IgD-negative memory B cell (primary cell): ENCODE results near the gene MYOF. TPM values are rescaled to one million over a fixed set of nuclear protein-coding genes. Genes with fewer than 3 reads are reported as not detected.

ENCODE experiments used
- H3K27ac Mint-ChIP-seq, 3 donors: one replicate each; pipeline ENCODE4 v1.8.0; 2020 to 2022; ENCODE audit warnings: mild to moderate bottlenecking in 3 of 3, mixed read lengths in 3 of 3, moderate library complexity in 1 of 3
- H3K27me3 Mint-ChIP-seq: one replicate; pipeline ENCODE4 v1.8.0; 2021; ENCODE audit warnings: mixed read lengths
- H3K36me3 Mint-ChIP-seq: one replicate; pipeline ENCODE4 v1.8.0; 2020; ENCODE audit warnings: mild to moderate bottlenecking, mixed read lengths
- H3K4me1 Mint-ChIP-seq, 3 donors: one replicate each; pipeline ENCODE4 v1.8.0; 2020 to 2022; ENCODE audit warnings: mixed read lengths in 3 of 3, mild to moderate bottlenecking in 1 of 3
- H3K4me3 Mint-ChIP-seq, 4 donors: one replicate each; pipeline ENCODE4 v1.8.0; 2020 to 2022; ENCODE audit warnings: mild to moderate bottlenecking in 4 of 4, mixed read lengths in 4 of 4, moderate library complexity in 3 of 4
- H3K9me3 Mint-ChIP-seq, 3 donors: one replicate each; pipeline ENCODE4 v1.8.0; 2020 to 2021; ENCODE audit warnings: mixed read lengths in 3 of 3, mild to moderate bottlenecking in 1 of 3
- polyA plus RNA-seq: library from polyadenylated mRNA; unstranded; fragments of 300-500 nt; fragmentation: Illumina TruSeq; gene quantifications from one replicate; pipeline ENCODE4 v1.2.3, GENCODE V29; 2021

Gene MYOF
- polyA plus RNA-seq, 1 donor from 2014 or later = not detected

DNA sequence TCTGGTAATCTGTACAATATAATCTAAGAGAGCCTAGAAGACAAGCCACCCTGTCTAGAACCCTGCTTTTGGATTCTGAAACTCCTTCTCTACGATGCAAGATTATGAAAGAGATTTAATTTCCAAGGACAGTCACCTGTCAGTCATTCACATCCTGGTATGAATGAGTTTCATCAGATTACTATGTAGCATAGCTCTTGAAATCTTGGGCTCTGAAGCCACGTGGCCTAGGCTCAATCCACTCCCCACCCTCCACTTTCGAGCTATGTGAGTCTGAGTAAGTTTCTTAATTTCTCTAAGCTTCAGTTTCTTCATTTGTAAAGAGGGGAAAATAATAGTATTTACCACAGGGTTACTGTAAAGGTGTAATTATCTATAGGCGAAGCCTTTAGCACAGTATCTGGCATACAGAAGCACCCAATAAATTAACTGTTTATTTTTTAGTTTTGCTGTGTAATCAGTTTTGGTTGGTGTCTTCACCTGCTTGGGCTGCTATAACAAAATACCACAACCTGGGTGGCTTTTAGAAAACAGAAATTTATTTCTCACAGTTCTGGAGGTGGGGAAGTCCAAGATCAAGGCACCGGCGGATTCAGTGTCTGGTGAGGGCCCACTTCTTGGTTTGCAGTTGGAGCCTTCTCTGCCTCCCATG, 71.3 kb downstream of the MYOF start:
- peaks cover 0 to 1% (median 0%) of the 10 kb centered on the region in 3 donors for H3K9me3 Mint-ChIP-seq
- H3K27me3 Mint-ChIP-seq = peaks cover 1% of the 10 kb centered on the region
- no peak overlapping the region for H3K4me3 Mint-ChIP-seq
- no peak overlapping the region for H3K27ac Mint-ChIP-seq
- H3K4me1 Mint-ChIP-seq = peaks cover 3 to 13% (median 6%) of the 10 kb centered on the region in 3 donors
- peaks cover 3% of the 10 kb centered on the region for H3K36me3 Mint-ChIP-seq

DNA sequence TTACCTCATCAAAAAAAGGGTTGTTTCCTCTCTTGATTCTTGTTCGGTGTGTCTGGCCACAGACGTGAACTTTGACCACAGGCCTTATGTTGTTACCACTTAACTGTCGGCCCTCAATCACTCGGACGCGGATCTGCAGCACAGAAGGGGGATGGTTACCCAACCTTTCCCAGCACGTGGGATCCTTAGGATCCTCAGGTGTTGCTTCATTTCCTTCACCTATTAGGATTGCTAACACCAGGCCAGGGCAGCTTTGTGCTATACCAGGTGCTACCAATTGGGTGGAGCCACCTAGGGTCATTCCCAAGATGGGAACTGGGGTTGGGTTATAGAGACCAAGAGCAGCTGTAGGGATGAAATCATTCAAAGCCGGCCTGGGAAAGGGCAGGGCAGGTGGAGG, 73.4 kb downstream of the MYOF start:
- Mint-ChIP-seq H3K27me3 (peaks cover 1% of the 10 kb centered on the region), H3K27ac (no peak overlapping the region), H3K36me3 (peaks cover 1% of the 10 kb centered on the region), H3K9me3 (peaks cover 0 to 1% (median 0%) of the 10 kb centered on the region in 3 donors), H3K4me1 (peaks cover 3 to 13% (median 6%) of the 10 kb centered on the region in 3 donors), H3K4me3 (no peak overlapping the region)

DNA sequence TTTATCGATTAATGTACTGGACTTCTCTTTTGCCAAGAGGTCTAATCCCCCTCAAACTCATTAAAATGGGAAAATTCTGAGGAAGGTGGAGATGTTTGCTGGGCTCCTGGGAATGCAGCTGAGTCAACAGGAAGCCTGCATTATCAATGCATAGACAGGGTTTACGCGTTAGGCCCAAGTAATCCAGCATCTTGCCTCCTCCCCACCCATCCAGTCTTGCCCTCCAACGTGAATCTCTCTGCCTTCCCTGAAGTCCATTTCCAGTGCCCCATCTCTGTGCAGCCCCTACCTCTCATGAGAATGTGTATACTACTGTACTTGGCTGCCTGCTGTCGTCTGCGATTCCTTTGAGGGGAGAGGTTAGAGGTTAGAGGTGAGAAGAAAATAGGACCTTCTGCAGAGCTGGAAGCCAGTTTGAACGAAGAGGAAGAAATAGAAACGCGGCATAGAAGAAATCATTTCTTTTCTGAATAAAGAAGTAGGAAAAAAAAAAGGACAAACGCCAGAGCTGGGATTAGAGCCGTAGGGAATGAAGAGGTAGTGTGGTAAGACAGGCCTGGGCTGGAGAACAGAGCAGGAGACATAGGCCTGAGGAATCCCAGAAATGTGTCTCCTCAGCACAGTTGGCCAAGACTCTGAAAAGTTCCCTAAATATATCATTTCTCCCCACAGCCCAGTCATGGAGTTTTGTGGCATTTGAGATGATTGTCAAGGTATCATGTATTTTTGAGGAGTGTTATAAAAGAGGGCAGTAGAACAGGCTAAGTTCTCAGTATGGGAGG, 75.6 kb downstream of the MYOF start:
- H3K27ac Mint-ChIP-seq = no peak overlapping the region
- H3K4me3 Mint-ChIP-seq = no peak overlapping the region
- no peaks in the 10 kb centered on the region for H3K4me1 Mint-ChIP-seq
- peaks cover 2% of the 10 kb centered on the region for H3K36me3 Mint-ChIP-seq
- peaks cover 1% of the 10 kb centered on the region for H3K27me3 Mint-ChIP-seq
- peaks cover 0 to 1% (median 0%) of the 10 kb centered on the region in 3 donors for H3K9me3 Mint-ChIP-seq

DNA sequence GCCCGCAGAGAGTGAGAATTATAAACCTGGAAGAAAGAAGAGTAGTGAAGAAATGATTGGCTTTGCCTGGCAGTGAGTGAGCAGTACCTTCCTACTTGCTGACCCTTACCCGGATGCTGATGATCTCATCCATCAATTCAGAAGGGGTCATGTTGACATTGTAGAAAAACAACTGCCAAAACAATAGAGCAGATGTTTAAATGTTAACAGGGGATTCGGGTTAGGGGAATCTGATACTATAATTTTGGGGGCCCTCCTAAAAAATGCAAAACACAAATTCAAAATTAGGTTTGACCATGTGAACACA, 78.1 kb downstream of the MYOF start:
- Mint-ChIP-seq H3K27me3 (peaks cover 1% of the 10 kb centered on the region), H3K9me3 (no peaks in the 10 kb centered on the region), H3K4me3 (no peak overlapping the region), H3K36me3 (peaks cover 2% of the 10 kb centered on the region), H3K4me1 (no peaks in the 10 kb centered on the region), H3K27ac (no peak overlapping the region)

DNA sequence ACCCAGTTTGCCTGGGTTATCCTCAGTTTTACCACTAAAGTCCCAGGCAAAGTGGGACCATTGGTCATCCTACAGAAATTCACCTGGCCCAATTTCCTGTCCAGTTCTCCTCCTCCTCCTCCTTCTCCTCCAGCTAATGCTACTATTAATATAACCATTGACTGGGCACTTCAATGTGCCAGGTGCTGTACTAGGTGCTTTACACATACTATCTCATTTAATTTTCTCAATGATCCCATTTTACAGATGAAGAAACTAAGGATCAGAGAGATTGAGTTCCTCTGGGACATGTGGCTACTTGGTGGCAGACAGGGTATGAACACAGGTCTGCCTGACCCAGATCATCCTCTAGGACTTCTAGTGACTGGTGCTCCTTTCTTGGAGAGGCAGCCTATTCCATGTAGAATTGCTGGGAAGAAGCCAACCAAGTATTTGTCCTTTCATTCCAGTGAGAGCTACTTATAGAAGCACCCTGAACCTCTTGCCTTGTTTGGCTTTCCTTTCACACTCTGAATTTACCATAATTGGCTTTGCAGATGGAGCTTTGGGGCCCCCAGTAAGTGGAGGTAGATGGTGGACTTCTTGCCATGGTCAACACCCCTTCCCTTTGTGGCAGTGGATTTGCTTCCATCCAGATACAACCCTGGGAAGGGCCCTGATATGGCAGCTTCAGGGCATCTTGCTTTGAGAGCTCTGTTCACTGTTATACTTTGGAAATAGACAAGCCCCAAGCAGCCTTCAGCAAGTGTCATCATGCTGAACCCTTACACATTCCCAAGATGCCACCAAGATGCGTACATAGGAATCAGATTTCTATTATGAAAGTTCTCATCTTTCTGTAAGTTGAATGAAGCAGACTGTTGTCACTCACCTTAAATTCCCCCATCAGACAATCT, 78.7 kb downstream of the MYOF start:
- no peak overlapping the region for H3K27ac Mint-ChIP-seq
- no peaks in the 10 kb centered on the region for H3K4me1 Mint-ChIP-seq
- peaks cover 1% of the 10 kb centered on the region for H3K27me3 Mint-ChIP-seq
- no peaks in the 10 kb centered on the region for H3K9me3 Mint-ChIP-seq
- peaks cover 2% of the 10 kb centered on the region for H3K36me3 Mint-ChIP-seq
- no peak overlapping the region for H3K4me3 Mint-ChIP-seq

DNA sequence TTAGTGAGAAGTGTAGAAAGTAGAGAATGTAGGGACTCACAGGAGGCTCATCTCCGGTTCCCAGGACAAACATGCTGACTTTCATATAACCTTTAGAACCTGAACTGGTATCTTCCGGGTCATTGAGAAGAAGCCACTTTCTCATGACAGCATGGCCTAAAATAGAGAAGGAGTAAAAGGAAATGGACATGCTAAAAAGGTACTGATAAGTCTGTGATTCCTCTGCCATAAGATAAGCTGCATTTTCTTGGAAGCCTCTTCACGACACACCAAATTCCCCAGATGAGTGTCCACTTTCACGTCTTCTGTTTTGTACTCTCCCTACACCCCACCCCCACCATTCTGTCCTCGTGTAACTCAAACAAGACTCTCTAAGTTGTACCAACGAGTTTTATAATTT, 79.9 kb downstream of the MYOF start:
- Mint-ChIP-seq H3K27me3 (peaks cover 1% of the 10 kb centered on the region), H3K4me1 (no peaks in the 10 kb centered on the region), H3K4me3 (no peak overlapping the region), H3K9me3 (peaks cover 0 to 2% (median 0%) of the 10 kb centered on the region in 3 donors), H3K36me3 (peaks cover 2% of the 10 kb centered on the region), H3K27ac (no peak overlapping the region)

DNA sequence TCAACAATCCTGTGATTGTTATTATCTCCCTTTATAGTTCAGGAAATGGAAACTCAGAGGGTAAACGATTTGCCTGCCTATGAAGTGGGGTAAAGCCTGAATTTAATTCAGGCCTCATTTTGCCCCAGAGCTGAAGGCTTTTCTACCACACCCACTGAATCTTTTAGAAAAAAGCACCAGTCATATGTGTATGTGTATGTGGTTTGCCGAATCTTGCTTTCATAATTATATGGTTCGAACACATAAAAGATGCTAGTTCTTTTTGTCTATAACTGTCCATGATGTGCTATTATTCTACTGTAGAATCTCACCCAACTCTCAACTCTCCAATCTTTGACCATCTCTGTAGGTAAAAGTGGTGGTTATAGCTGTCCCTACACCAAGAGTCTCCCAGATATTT, 83.6 kb downstream of the MYOF start:
- H3K4me1 Mint-ChIP-seq = no peaks in the 10 kb centered on the region
- H3K36me3 Mint-ChIP-seq = peaks cover 2% of the 10 kb centered on the region
- H3K4me3 Mint-ChIP-seq = no peak overlapping the region
- H3K9me3 Mint-ChIP-seq = peaks cover 0 to 2% (median 0%) of the 10 kb centered on the region in 3 donors
- peak overlapping the region in 1 of 3 donors; percentile 33 for H3K27ac Mint-ChIP-seq
- no peaks in the 10 kb centered on the region for H3K27me3 Mint-ChIP-seq

DNA sequence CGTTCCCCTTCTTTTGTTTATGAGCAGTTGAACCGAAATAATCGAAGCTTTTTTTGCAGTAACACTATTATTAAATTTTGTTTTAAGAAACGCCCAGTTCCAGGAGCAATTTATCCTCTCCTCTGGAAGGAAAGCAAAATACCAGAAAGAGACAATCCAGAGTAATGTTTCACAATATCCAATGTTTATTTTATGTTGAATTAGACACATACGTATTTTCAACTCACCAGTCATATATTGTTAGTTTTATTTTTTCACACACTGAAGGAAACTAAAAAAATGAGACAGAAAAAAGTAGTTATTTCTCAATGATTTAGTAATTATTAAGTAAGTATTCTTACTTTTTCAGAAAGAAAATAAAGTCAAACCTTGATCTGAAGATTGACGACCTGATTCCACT, 85.1 kb downstream of the MYOF start:
- Mint-ChIP-seq H3K27ac (no peak overlapping the region), H3K36me3 (no peaks in the 10 kb centered on the region), H3K4me3 (no peak overlapping the region), H3K4me1 (no peaks in the 10 kb centered on the region), H3K27me3 (no peaks in the 10 kb centered on the region), H3K9me3 (peaks cover 0 to 2% (median 0%) of the 10 kb centered on the region in 3 donors)

DNA sequence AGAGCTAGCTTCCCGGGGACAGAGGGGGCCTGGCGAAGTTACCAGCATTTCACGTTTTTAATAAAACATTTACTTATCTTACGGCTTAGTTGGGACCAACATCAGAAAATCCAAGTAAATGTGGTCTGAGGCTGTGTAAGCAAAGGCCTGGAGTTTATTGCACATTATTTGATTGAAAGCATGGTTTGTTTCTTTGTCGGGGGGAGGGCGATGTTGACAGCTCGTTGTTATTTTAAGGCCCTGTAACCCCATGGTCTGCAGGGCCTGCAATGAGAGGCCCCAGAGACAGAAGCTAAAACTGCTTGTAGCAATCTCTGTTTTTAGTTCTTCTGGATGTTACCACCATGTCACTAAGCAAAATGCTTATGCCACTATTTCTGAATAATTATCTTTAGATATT, 88.9 kb downstream of the MYOF start:
- H3K27me3 Mint-ChIP-seq = peaks cover 3% of the 10 kb centered on the region
- no peaks in the 10 kb centered on the region for H3K36me3 Mint-ChIP-seq
- H3K4me3 Mint-ChIP-seq = no peak overlapping the region
- peaks cover 3 to 12% (median 6%) of the 10 kb centered on the region in 3 donors for H3K4me1 Mint-ChIP-seq
- peaks cover 0 to 2% (median 0%) of the 10 kb centered on the region in 3 donors for H3K9me3 Mint-ChIP-seq
- H3K27ac Mint-ChIP-seq = no peak overlapping the region

DNA sequence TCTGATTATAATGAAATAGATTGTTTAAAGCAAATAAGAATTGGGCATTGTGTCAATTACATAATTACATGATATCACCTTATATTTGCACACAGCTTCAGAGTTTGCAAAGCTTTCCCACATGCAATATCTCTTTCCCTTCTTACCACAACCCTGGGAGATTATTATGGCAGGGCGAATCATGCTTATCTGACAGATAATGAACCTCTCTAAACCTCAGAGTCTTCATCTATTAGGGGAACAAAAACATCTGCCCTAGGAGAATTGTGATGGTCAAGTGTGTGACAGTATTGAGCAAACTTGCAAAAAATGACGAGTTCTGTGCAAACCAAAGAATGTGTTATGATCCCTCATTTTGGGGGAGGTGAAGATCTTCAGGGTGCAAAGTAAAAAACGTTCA, 90.0 kb downstream of the MYOF start:
- no peak overlapping the region for H3K27ac Mint-ChIP-seq
- H3K4me3 Mint-ChIP-seq = no peak overlapping the region

DNA sequence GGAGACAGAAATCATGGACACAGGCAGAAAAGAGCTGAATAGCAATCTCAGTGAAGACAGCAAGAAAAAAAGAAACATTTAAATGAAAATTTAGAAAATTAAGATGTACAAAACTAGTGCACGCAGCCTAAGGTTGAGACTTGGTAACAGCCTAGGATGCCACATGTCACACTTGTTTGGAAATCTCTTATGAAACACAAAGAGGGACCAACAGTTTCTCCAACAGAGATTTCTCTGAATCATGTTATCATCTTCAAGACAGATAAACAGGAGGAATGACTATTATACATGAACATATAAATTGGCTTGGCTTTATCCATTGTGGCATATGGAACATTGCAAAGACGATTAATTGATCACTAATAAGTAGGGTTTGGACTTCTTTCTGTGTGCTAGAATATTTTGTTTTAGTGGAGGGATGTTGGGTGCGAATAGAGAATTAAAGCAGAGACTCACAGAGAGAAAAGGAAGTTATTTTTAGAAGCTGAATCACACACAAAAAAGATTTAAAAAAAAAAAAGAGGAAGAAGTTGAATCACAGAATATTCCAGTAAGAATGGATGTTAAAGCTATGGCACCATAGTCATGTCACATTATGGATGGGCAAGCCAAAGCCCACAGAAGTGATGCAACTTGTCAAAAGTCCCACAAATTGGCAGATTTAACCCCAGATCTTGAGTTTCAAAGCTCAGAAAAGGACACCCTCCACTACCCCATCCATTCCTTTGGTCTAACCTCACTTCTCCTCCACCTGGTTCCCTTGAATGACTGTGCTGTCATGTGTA, 91.6 kb downstream of the MYOF start:
- Mint-ChIP-seq H3K36me3 (no peaks in the 10 kb centered on the region), H3K27ac (no peak overlapping the region), H3K4me3 (no peak overlapping the region), H3K27me3 (peaks cover 3% of the 10 kb centered on the region), H3K9me3 (no peaks in the 10 kb centered on the region), H3K4me1 (peaks cover 7 to 12% (median 9%) of the 10 kb centered on the region in 3 donors)

More for the DNA sequence above, 90.0 kb downstream of the MYOF start:
- H3K9me3 Mint-ChIP-seq = no peaks in the 10 kb centered on the region
- H3K36me3 Mint-ChIP-seq = no peaks in the 10 kb centered on the region
- peaks cover 7 to 12% (median 9%) of the 10 kb centered on the region in 3 donors for H3K4me1 Mint-ChIP-seq
- H3K27me3 Mint-ChIP-seq = peaks cover 3% of the 10 kb centered on the region

DNA sequence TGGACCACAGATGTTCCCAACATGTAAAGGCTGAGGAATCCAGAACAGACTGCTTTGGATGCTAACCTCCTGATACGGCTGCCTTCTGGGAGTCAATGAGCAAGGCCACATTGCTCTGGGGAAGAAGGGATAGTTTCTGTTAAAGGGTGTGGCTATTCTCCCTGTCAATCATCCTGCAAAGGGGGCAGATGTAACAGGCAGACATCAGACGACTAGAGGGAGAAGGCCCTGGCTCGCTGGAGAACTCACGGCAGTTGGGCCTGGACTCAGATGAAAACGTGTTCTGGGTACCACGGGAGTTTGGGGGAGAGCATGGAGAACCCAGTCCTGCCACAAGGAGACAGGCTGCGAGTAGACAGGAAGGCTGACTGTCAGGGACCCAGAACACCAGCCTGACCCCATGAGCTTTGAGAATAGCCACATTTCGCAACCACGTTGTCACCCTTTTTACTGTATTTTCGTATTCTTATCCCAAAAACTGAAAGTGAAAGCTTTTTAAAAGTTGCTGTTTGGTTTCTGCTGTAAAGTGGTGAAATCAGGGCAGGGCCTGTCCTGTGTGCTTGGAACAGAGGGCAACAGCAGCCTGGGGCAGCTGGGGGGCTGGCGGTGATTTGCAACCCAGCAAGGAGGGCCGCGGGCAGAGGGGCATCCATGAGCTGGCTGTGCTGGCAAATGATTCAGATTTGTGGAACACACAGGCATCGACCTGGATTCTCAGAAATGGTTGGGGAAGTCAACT, 95.3 kb downstream of the MYOF start:
- Mint-ChIP-seq H3K4me3 (no peak overlapping the region), H3K27me3 (peaks cover 3% of the 10 kb centered on the region), H3K9me3 (no peaks in the 10 kb centered on the region), H3K36me3 (no peaks in the 10 kb centered on the region), H3K27ac (no peak overlapping the region), H3K4me1 (peaks cover 7 to 12% (median 9%) of the 10 kb centered on the region in 3 donors)

DNA sequence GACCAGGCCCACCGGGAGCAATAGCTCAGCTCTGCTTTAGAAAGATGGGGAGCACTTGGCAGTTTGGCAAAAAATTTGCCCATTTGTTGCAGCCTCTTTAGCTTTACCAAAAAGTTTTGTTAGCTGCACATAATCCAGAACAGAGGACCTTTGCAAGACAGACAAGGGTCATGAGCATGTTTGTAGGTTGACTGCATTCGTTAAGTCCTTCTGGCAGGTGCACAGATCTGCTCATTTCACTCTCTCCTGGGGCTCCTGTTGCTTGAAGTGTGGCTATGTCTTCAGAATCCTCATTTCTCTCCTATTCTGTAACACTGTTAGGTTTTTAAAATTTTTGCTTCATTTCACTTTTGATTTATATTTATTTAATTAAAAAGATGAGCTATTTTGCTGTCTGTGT, 96.8 kb downstream of the MYOF start:
- H3K27me3 Mint-ChIP-seq = no peaks in the 10 kb centered on the region
- H3K27ac Mint-ChIP-seq = no peak overlapping the region
- H3K36me3 Mint-ChIP-seq = no peaks in the 10 kb centered on the region
- H3K4me1 Mint-ChIP-seq = peaks cover 3 to 5% (median 3%) of the 10 kb centered on the region in 3 donors
- H3K4me3 Mint-ChIP-seq = no peak overlapping the region
- no peaks in the 10 kb centered on the region for H3K9me3 Mint-ChIP-seq

DNA sequence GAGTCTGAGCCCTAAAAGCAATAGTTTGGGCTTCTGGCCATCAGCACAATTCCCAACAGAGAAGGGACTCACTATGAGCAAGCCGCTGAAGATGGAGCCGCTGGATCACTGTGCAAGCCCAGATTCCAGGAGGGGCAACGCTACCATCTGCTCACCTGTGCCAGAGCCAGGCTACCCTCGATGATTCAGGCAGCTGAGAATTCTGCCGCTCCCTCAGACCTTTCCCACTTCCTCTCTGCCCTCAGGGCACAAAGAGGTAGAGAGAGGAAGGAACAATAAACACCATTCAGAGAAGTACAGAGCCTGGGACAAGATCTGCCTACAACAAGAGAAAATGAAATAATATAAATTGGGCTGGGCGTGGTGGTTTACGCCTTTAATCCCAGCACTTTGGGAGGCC, 98.1 kb downstream of the MYOF start:
- H3K9me3 Mint-ChIP-seq = no peaks in the 10 kb centered on the region
- no peaks in the 10 kb centered on the region for H3K36me3 Mint-ChIP-seq
- H3K4me3 Mint-ChIP-seq = no peak overlapping the region
- peaks cover 0 to 3% (median 3%) of the 10 kb centered on the region in 3 donors for H3K4me1 Mint-ChIP-seq
- no peak overlapping the region for H3K27ac Mint-ChIP-seq
- H3K27me3 Mint-ChIP-seq = no peaks in the 10 kb centered on the region
